IMR-90 (cell line): ENCODE results near the gene SERHL2. TPM values are rescaled to one million over a fixed set of nuclear protein-coding genes. Genes with fewer than 3 reads are reported as not detected.

Experiments
- ATAC-seq: fragments of 200-7000 bp; cut with Tn5 transposase; 2 replicates; pipeline ENCODE4 v1.9.1; 2020; ENCODE audit warnings: low read depth, mild to moderate bottlenecking, moderate library complexity
- BruUV-seq: library from RNA; stranded (reverse); fragments of 400-500 nt; replicated peaks from 2 replicates; lab custom pipeline; 2021; lab: Mats Ljungman, UMichigan
- CTCF ChIA-PET: fragments of 300-600 bp; formaldehyde crosslinking; extraction: SDS; loops from one replicate; lab custom pipeline; 2021; ENCODE audit warnings: antibody characterized with exemption; lab: Yijun Ruan, JAX
- POLR2A ChIA-PET: fragments of 300-600 bp; sonication (Branson Sonifier 250); formaldehyde crosslinking; loops from one replicate; lab custom pipeline; 2022; ENCODE audit warnings: antibody characterized with exemption; ENCODE audit not compliant: unreplicated experiment; lab: Charles Lee
- DNase-seq: peaks from one replicate; pipeline ENCODE4 v3.0.0; 2013
- H2AFZ ChIP-seq: replicated peaks from 2 replicates; pipeline ENCODE3; 2013; ENCODE audit warnings: low read length, mild to moderate bottlenecking; ENCODE audit not compliant: poor library complexity
- H2AK5ac ChIP-seq: 2 replicates; pipeline ENCODE4 v1.6.1; 2013; ENCODE audit warnings: low read depth, low read length, inconsistent platforms
- H2AK9ac ChIP-seq: replicated peaks from 2 replicates; pipeline ENCODE3; 2013; ENCODE audit warnings: mild to moderate bottlenecking, low read depth, low read length, moderate library complexity; ENCODE audit not compliant: poor library complexity
- H2BK120ac ChIP-seq: 2 replicates; pipeline ENCODE4 v1.6.1; 2013; ENCODE audit warnings: low read depth, low read length, inconsistent platforms
- H2BK15ac ChIP-seq: 3 replicates; pipeline ENCODE4 v1.6.1; 2013; ENCODE audit warnings: low read depth, low read length, inconsistent platforms
- H2BK20ac ChIP-seq: 2 replicates; pipeline ENCODE4 v1.6.1; 2013; ENCODE audit warnings: low read depth, mild to moderate bottlenecking, inconsistent platforms, low read length, moderate library complexity
- H2BK5ac ChIP-seq: 2 replicates; pipeline ENCODE4 v1.6.1; 2013; ENCODE audit warnings: mild to moderate bottlenecking, low read depth, low read length, inconsistent platforms; ENCODE audit not compliant: poor library complexity, severe bottlenecking
- H3K14ac ChIP-seq: replicated peaks from 2 replicates; pipeline ENCODE4 v1.6.1; 2013; ENCODE audit warnings: low read depth, low read length, inconsistent platforms
- H3K18ac ChIP-seq: 2 replicates; pipeline ENCODE4 v1.6.1; 2013; ENCODE audit warnings: low read depth, low read length, control low read depth
- H3K23ac ChIP-seq: 2 replicates; pipeline ENCODE4 v1.6.1; 2013; ENCODE audit warnings: low read depth, low read length, inconsistent platforms
- H3K27ac ChIP-seq: 2 replicates; pipeline ENCODE4 v1.5.1; 2013; ENCODE audit warnings: mild to moderate bottlenecking, control low read depth, low read length; ENCODE audit not compliant: insufficient read depth
- H3K27me3 ChIP-seq: 2 replicates; pipeline ENCODE4 v1.6.1; 2013; ENCODE audit warnings: low read length; ENCODE audit not compliant: control insufficient read depth, insufficient read depth
- H3K36me3 ChIP-seq: 2 replicates; pipeline ENCODE4 v1.6.1; 2013; ENCODE audit warnings: low read length, mixed read lengths; ENCODE audit not compliant: control insufficient read depth, insufficient read depth
- H3K4ac ChIP-seq: 2 replicates; pipeline ENCODE4 v1.6.1; 2013; ENCODE audit warnings: low read depth, low read length, inconsistent platforms
- H3K4me1 ChIP-seq: 2 replicates; pipeline ENCODE4 v1.6.1; 2013; ENCODE audit warnings: low read length, mixed read lengths; ENCODE audit not compliant: control insufficient read depth, insufficient read depth
- H3K4me2 ChIP-seq: 2 replicates; pipeline ENCODE4 v1.6.1; 2013; ENCODE audit warnings: low read depth, mild to moderate bottlenecking, control low read depth, low read length, moderate library complexity
- H3K4me3 ChIP-seq: 2 replicates; pipeline ENCODE4 v1.5.1; 2013; ENCODE audit warnings: low read depth, mild to moderate bottlenecking, control low read depth, low read length, moderate library complexity; ENCODE audit not compliant: insufficient read depth
- H3K56ac ChIP-seq: 2 replicates; pipeline ENCODE4 v1.6.1; 2013; ENCODE audit warnings: low read length, inconsistent platforms; ENCODE audit not compliant: insufficient read depth; ENCODE audit errors: extremely low read depth
- H3K79me1 ChIP-seq, 2 experiments: 2 replicates each; pipeline ENCODE4 v1.6.1; 2013; ENCODE audit warnings: low read length in 2 of 2, inconsistent platforms in 1 of 2, low read depth in 1 of 2
- H3K9ac ChIP-seq: 2 replicates; pipeline ENCODE4 v1.6.1; 2013; ENCODE audit warnings: low read depth, low read length, control low read depth
- H3K9me1 ChIP-seq: 2 replicates; pipeline ENCODE4 v1.6.1; 2013; ENCODE audit warnings: low read length, inconsistent platforms; ENCODE audit not compliant: insufficient read depth
- H3K9me3 ChIP-seq: 2 replicates; pipeline ENCODE4 v1.6.1; 2013; ENCODE audit warnings: low read length; ENCODE audit not compliant: control insufficient read depth, insufficient read depth
- H4K20me1 ChIP-seq: 2 replicates; pipeline ENCODE4 v1.6.1; 2013; ENCODE audit warnings: low read length, inconsistent platforms; ENCODE audit not compliant: insufficient read depth
- H4K5ac ChIP-seq: 2 replicates; pipeline ENCODE4 v1.6.1; 2013; ENCODE audit warnings: mild to moderate bottlenecking, low read depth, low read length, control low read depth
- H4K8ac ChIP-seq, 2 experiments: 2 replicates each; pipeline ENCODE4 v1.6.1; 2013; ENCODE audit warnings: low read depth in 2 of 2, low read length in 2 of 2, control low read depth in 1 of 2, inconsistent platforms in 1 of 2
- H4K91ac ChIP-seq: 2 replicates; pipeline ENCODE4 v1.6.1; 2013; ENCODE audit warnings: low read depth, low read length, inconsistent platforms; ENCODE audit not compliant: insufficient read depth
- CEBPB ChIP-seq: IDR thresholded peaks from 2 replicates; pipeline ENCODE4 v1.6.1; 2012; ENCODE audit warnings: low read depth, low read length, improper control_type of control experiment
- CHD1 ChIP-seq: IDR thresholded peaks from 2 replicates; pipeline ENCODE4 v1.6.1; 2012; ENCODE audit warnings: low read depth, low read length, improper control_type of control experiment
- ELK1 ChIP-seq: fragments of 150-350 bp; IDR thresholded peaks from 2 replicates; pipeline ENCODE4 v1.6.1; 2016; ENCODE audit warnings: low read depth, mild to moderate bottlenecking, low read length, moderate library complexity, borderline replicate concordance
- MXI1 ChIP-seq: IDR thresholded peaks from 2 replicates; pipeline ENCODE4 v1.6.1; 2012; ENCODE audit warnings: low read depth, mild to moderate bottlenecking, low read length, moderate library complexity, borderline replicate concordance
- RFX5 ChIP-seq: IDR thresholded peaks from 2 replicates; pipeline ENCODE4 v1.8.0; 2012; ENCODE audit warnings: low read depth, mild to moderate bottlenecking, low read length, moderate library complexity
- WGBS, 2 experiments: methylation state at CpG; one replicate each; pipeline versions ENCODE4 v1.1.5 to v1.1.7; 2013; ENCODE audit warnings: missing lambda C conversion rate in 2 of 2; ENCODE audit not compliant: insufficient read length in 1 of 2; ENCODE audit errors: extremely low coverage in 2 of 2; 5-methylcytosine and 5-hydroxymethylcytosine counted together
- dilution Hi-C: fragments of 300-500 bp; cut with HindIII; formaldehyde crosslinking; loops from one replicate; pipeline ENCODE4 v1.14.3; 2018; ENCODE audit warnings: low sequenced_read_pairs; ENCODE audit not compliant: unreplicated experiment
- in situ Hi-C: fragments of 300-500 bp; cut with MboI; formaldehyde crosslinking; loops from 3 replicates; pipeline ENCODE4 v1.14.3; 2019; ENCODE audit warnings: low sequenced_read_pairs, inconsistent platforms, mixed read lengths
- intact Hi-C: fragments of 100-400 bp; cut with micrococcal nuclease; formaldehyde crosslinking; loops from 2 replicates; pipeline ENCODE4 v1.10.0; 2022
- polyA plus RNA-seq, 3 experiments: library from polyadenylated mRNA; depleted of rRNA; stranded (reverse); fragments of >200 nt; gene quantifications; 2 replicates each; pipeline ENCODE4 v1.2.3, GENCODE V29; 2012; ENCODE audit warnings: low replicate concordance in 1 of 3
- total RNA-seq: library from RNA; depleted of rRNA; stranded (reverse); fragments of >200 nt; gene quantifications from 2 replicates; pipeline ENCODE4 v1.2.3, GENCODE V29; 2012
- TF ChIP-seq, protein P1 (sequence below): conservative IDR thresholded peaks from 2 replicates; pipeline ENCODE4 v1.5.1; 2012; ENCODE audit warnings: mild to moderate bottlenecking, low read depth, low read length, improper control_type of control experiment

SERHL2 gene
- total and polyA plus RNA-seq, 2 of the 4 experiments (the other 2 are of a cell fraction), result 4.5 to 5.0 TPM

- no peak overlapping the region for H3K9ac ChIP-seq
- no peak overlapping the region for H2BK120ac ChIP-seq
- no peak overlapping the region for H4K91ac ChIP-seq
- no peak overlapping the region for H3K56ac ChIP-seq
- ChIA-PET CTCF (no interaction called here), POLR2A (no interaction called here)
- H3K9me3 ChIP-seq, result no peaks in the 10 kb centered on the region
- peak overlapping the region; percentile 73 for H3K23ac ChIP-seq
- in situ Hi-C loops, result no loop called here
- H2AFZ ChIP-seq, result no peak overlapping the region
- ATAC-seq, result no peak
- dilution Hi-C loops, result no loop called here
- H2BK15ac ChIP-seq, result no peak overlapping the region
- BruUV-seq, result no TSS peak
- H2AK9ac ChIP-seq, result peak overlapping the region; percentile 53
- no peak overlapping the region for H3K27ac ChIP-seq
- DNase-seq, result peak; percentile 52
- no CpG with 5 or more reads among the region's 1 CpG for WGBS, 2 experiments
- TF ChIP-seq CEBPB, result no peak
- TF ChIP-seq RFX5, result no peak
- no peak for TF ChIP-seq ELK1
- no peak for TF ChIP-seq CHD1
- no peak for TF ChIP-seq MXI1
- TF ChIP-seq, protein P1, sequence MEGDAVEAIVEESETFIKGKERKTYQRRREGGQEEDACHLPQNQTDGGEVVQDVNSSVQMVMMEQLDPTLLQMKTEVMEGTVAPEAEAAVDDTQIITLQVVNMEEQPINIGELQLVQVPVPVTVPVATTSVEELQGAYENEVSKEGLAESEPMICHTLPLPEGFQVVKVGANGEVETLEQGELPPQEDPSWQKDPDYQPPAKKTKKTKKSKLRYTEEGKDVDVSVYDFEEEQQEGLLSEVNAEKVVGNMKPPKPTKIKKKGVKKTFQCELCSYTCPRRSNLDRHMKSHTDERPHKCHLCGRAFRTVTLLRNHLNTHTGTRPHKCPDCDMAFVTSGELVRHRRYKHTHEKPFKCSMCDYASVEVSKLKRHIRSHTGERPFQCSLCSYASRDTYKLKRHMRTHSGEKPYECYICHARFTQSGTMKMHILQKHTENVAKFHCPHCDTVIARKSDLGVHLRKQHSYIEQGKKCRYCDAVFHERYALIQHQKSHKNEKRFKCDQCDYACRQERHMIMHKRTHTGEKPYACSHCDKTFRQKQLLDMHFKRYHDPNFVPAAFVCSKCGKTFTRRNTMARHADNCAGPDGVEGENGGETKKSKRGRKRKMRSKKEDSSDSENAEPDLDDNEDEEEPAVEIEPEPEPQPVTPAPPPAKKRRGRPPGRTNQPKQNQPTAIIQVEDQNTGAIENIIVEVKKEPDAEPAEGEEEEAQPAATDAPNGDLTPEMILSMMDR, result no peak
- H3K27me3 ChIP-seq, result no peaks in the 10 kb centered on the region
- intact Hi-C loops, result no loop called here
- H2AK5ac ChIP-seq, result no peak overlapping the region
- H4K5ac ChIP-seq, result no peak overlapping the region
- H4K8ac ChIP-seq, result 0 out of 4 replicates have a peak overlapping the region, but pooled peaks of 1 of the 2 experiments have one; percentile 14
- H3K9me1 ChIP-seq, result peaks cover 20% of the 10 kb centered on the region
- H3K4me1 ChIP-seq, result peaks cover 29% of the 10 kb centered on the region
- no peak overlapping the region for H2BK5ac ChIP-seq
- no peak overlapping the region for H2BK20ac ChIP-seq
- H3K79me1 ChIP-seq, result peaks cover 15 to 61% of the 10 kb centered on the region in 2 experiments; a peak in 3 of 4 replicates
- H3K18ac ChIP-seq, result no peak overlapping the region
- H3K4me3 ChIP-seq, result no peak overlapping the region
- H4K20me1 ChIP-seq, result peaks cover 58% of the 10 kb centered on the region
- H3K4ac ChIP-seq, result no peak overlapping the region
- peaks cover 6% of the 10 kb centered on the region for H3K36me3 ChIP-seq
- peak overlapping the region; percentile 51; the same call in 1 of the 2 replicates for H3K14ac ChIP-seq
- no peak overlapping the region for H3K4me2 ChIP-seq
Observed at GRCh38 chr22:42611051-42611450, 57.3 kb downstream of the SERHL2 start.
